Omental fat pad (tissue), 4 donors: Measurements from ENCODE around the gene MGAT4A. TPM values are rescaled to one million over a fixed set of nuclear protein-coding genes. Genes with fewer than 3 reads are reported as not detected.

Experiments
- ATAC-seq: fragments of 150-250 bp; one replicate; pipeline ENCODE4 v1.9.1; 2016; ENCODE audit warnings: mild to moderate bottlenecking, moderate library complexity; ENCODE audit not compliant: low FRiP score
- DNase-seq: peaks from one replicate; pipeline ENCODE4 v3.0.0-alpha.2; 2019; ENCODE audit warnings: low spot score
- total RNA-seq, 4 donors: library from RNA; depleted of rRNA; stranded (reverse); fragments of >200 nt; gene quantifications; one replicate each; pipeline ENCODE4 v1.1.0, GENCODE V29; 2016
- TF ChIP-seq, protein P1 (sequence below), 3 donors: fragments of 450-650 bp; IDR thresholded peaks; one replicate each; pipeline ENCODE4 v1.5.1; 2016 to 2017; ENCODE audit warnings: antibody characterized with exemption in 3 of 3, mild to moderate bottlenecking in 3 of 3, moderate library complexity in 2 of 3

MGAT4A gene
- total RNA-seq, 4 donors from 2014 or later, result 20.1 to 93.7 (median 43.2) TPM

DNA sequence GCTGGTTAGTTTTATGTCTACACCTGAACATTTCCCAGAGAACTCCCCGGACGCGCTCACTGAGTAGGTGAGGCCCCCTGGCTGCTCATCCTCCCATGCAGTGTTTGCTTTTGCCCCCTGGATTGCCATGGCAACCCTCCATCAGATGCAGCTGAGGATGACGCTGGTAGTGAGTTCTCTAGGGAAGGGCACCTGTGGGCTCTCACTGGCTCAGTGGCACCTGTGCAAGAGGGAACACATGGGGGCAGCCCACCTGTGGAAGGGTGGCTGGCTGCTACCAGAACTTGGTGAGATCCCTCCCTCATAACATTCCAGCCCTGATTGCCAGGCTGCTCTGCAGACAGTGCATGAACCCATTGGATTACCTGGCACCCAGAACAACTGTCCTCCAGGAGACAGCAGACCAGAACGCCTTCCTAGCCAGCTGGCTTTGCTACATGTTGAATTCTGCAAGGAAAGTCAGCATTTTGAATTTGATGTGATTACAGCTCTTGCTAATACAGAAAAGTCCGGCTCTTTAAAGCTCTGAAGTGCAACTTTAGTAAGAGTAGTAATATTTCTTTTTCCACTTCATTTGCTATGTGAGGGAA is 144.3 kb downstream of the MGAT4A start:
- TF ChIP-seq, protein P1, sequence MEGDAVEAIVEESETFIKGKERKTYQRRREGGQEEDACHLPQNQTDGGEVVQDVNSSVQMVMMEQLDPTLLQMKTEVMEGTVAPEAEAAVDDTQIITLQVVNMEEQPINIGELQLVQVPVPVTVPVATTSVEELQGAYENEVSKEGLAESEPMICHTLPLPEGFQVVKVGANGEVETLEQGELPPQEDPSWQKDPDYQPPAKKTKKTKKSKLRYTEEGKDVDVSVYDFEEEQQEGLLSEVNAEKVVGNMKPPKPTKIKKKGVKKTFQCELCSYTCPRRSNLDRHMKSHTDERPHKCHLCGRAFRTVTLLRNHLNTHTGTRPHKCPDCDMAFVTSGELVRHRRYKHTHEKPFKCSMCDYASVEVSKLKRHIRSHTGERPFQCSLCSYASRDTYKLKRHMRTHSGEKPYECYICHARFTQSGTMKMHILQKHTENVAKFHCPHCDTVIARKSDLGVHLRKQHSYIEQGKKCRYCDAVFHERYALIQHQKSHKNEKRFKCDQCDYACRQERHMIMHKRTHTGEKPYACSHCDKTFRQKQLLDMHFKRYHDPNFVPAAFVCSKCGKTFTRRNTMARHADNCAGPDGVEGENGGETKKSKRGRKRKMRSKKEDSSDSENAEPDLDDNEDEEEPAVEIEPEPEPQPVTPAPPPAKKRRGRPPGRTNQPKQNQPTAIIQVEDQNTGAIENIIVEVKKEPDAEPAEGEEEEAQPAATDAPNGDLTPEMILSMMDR (IDR thresholded peaks at IDR 0.05), result no peak
- DNase-seq (no peak), ATAC-seq (no peak)

DNA sequence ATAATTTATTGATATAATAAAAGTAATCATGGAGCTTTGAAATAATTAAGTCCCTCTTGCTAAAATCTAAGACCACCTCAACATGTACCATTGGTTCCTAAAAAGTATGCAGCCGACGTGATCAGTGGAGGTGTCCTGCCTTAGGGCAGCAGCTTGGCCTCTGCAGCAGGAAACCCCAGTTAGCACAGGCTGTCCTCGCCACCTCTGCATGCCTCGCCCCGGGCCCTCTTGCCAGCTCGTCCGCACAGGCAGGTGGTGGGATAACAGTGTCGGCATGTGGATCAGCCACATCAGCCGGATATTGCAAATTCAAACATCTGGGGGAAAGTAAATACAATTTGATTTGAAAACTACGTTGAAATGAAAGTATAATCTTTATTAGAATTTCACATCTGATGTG is 145.5 kb downstream of the MGAT4A start:
- TF ChIP-seq, protein P1 (IDR thresholded peaks at IDR 0.05), result no peak
- DNase-seq, result no peak
- ATAC-seq, result no peak

DNA sequence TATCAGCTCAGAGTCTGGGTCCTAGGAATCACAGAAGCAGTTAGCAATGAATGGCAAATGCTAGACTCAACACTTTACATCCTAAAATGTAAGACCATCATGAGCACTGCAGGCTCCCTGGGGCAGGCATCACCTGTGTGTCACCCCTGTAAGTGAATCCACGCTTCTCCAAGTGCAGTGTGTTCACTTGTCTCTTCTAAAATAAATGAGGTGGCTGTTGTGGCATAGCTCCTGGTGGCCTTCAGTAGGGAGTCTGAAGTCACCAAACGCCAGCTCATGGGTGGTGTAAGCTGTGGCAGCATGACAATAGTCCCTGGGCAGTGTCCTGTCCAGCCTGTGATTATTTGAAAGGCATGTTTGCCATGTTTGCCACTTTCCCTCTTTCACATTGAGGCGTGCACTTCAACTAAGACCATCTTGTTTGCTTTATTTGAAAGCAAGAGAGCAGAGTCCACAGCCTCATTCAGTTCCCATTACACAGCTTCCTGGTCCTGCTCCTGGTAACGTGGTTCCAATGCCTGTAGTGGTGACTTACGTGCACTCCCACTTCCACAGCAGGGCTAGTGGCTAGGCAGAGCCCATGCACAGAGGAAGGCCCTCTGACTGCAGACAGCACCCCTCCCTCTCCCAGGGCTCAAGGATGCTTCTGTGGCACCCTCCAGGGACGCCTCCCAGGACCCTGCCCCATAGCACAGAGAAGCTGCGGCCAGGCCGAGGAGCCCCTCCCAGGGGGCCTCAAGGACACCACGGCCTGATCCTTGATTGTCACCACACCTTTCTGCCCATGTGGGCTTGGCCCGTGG is 146.9 kb downstream of the MGAT4A start:
- ATAC-seq (no peak), DNase-seq (no peak)
- TF ChIP-seq, protein P1 (IDR thresholded peaks at IDR 0.05), result no peak

DNA sequence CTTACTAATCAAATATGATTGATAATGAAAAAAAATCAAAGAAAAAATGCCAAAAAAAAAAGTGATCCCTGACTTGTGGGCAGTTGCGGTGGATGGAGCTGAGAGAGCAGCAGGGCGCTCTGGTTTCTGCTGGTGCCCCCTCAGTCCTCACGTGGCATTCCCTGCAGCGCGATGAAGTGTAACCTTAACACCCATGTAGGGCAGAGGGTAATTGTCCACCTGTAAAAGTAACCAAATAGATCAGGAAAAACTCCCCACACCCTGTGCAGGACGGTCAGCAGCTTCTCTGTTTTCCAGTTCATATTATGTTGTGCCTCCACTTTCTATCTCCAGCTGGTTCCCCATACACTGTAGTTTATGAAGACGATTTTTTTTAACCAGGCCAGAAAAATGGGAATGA is 147.7 kb downstream of the MGAT4A start:
- no peak for DNase-seq
- TF ChIP-seq, protein P1 (IDR thresholded peaks at IDR 0.05), result no peak
- ATAC-seq, result no peak

DNA sequence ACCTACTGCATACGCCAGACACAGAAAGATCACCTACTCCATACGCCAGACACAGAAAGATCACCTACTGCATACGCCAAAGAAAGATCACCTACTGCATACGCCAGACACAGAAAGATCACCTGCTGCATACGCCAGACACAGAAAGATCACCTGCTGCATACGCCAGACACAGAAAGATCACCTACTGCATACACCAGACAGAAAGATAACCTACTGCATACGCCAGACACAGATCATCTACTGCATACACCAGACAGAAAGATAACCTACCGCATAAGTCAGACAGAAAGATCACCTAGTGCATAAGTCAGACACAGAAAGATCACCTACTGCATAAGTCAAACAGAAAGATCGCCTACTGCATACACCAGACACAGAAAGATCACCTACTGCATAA is 148.4 kb downstream of the MGAT4A start:
- DNase-seq (no peak), ATAC-seq (no peak)
- TF ChIP-seq, protein P1 (IDR thresholded peaks at IDR 0.05), result no peak

DNA sequence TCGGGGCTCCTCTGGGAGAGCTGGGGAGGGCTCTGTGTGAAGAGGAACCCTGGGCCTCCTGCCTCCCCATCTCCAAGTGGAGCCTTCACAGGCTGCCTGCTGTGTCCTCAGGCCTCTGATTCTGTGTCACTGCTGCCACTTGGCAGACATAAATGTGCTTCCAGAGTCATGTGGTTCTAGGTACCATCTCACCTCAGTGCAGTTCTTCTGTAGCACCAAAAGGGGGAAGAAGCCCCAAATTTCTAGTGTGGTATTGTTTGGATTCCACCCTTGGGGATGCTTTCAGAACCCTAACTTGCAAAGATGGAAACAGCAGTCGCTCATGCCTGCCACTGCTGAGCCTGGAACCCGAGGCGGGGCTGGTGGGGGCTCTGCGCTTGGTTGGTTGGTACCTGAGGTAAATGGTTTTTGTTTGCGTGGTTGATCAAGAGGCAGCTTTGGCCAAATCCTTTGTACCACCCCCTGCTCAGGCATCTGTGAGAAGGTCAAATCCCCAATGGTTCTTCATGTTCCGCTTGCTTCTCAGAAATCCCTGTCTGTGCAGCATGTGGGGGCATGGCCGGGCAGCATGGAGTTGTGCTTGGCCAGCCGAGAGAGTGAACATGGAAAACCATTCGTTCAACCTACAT is 150.2 kb downstream of the MGAT4A start:
- TF ChIP-seq, protein P1 (IDR thresholded peaks at IDR 0.05), result no peak
- DNase-seq (no peak), ATAC-seq (no peak)
